HepG2 (cell line): ENCODE measurements around the gene ABT1. TPM values are rescaled to one million over a fixed set of nuclear protein-coding genes. Genes with fewer than 3 reads are reported as not detected.

ENCODE experiments used
- HDAC1 ChIP-seq: sonication (generic); formaldehyde crosslinking; IDR thresholded peaks from 2 replicates; pipeline ENCODE4 v1.5.1; 2020; ENCODE audit warnings: mild to moderate bottlenecking, missing genetic modification reagents
- HES4 ChIP-seq: sonication (generic); formaldehyde crosslinking; IDR thresholded peaks from 2 replicates; pipeline ENCODE4 v1.9.0; 2021; ENCODE audit warnings: mild to moderate bottlenecking, missing genetic modification reagents, borderline replicate concordance
- HMG20A ChIP-seq: IDR thresholded peaks from 2 replicates; pipeline ENCODE4 v1.6.1; 2016; ENCODE audit warnings: borderline replicate concordance
- SOX5 ChIP-seq: IDR thresholded peaks from 2 replicates; pipeline ENCODE4 v1.6.1; 2016; ENCODE audit warnings: borderline replicate concordance
- TCF12 ChIP-seq, 2 experiments: fragments of 450-650 bp in 1 of 2; sonication (generic) in 1 of 2; formaldehyde crosslinking in 1 of 2; IDR thresholded peaks; 2 replicates each; pipeline versions ENCODE4 v1.6.1 to v1.8.0; 2017 to 2022; ENCODE audit warnings: antibody characterized with exemption in 1 of 2, mild to moderate bottlenecking in 1 of 2, missing genetic modification reagents in 1 of 2, moderate library complexity in 1 of 2
- TFDP1 ChIP-seq: IDR thresholded peaks from 2 replicates; pipeline ENCODE4 v1.6.1; 2016; ENCODE audit warnings: missing compliant biosample characterization, missing genetic modification reagents, borderline replicate concordance
- TRAFD1 ChIP-seq: sonication (generic); formaldehyde crosslinking; IDR thresholded peaks from 2 replicates; pipeline ENCODE4 v1.5.1; 2020; ENCODE audit warnings: missing genetic modification reagents, mild to moderate bottlenecking, borderline replicate concordance
- ZMAT3 ChIP-seq: sonication (generic); formaldehyde crosslinking; conservative IDR thresholded peaks from 2 replicates; pipeline ENCODE4 v1.7.0; 2021; ENCODE audit warnings: missing genetic modification reagents
- ZNF264 ChIP-seq: sonication (generic); formaldehyde crosslinking; IDR thresholded peaks from 2 replicates; pipeline ENCODE4 v1.4.0; 2020; ENCODE audit warnings: missing genetic modification reagents
- ZNF33B ChIP-seq: sonication (generic); formaldehyde crosslinking; IDR thresholded peaks from 2 replicates; pipeline ENCODE4 v1.5.1; 2020; ENCODE audit warnings: mild to moderate bottlenecking, missing genetic modification reagents
- ZNF383 ChIP-seq: sonication (generic); formaldehyde crosslinking; IDR thresholded peaks from 2 replicates; pipeline ENCODE4 v1.4.0; 2020; ENCODE audit warnings: missing genetic modification reagents, mild to moderate bottlenecking, borderline replicate concordance
- ZNF460 ChIP-seq: sonication (generic); formaldehyde crosslinking; IDR thresholded peaks from 2 replicates; pipeline ENCODE4 v1.5.1; 2020; ENCODE audit warnings: missing genetic modification reagents, mild to moderate bottlenecking, borderline replicate concordance
- ZNF510 ChIP-seq: sonication (generic); formaldehyde crosslinking; IDR thresholded peaks from 2 replicates; pipeline ENCODE4 v1.4.0; 2020; ENCODE audit warnings: low read depth, mild to moderate bottlenecking, missing genetic modification reagents
- ZNF562 ChIP-seq: sonication (generic); formaldehyde crosslinking; IDR thresholded peaks from 2 replicates; pipeline ENCODE4 v1.8.0; 2022; ENCODE audit warnings: missing genetic modification reagents, borderline replicate concordance
- ZNF644 ChIP-seq: IDR thresholded peaks from 2 replicates; pipeline ENCODE4 v1.6.1; 2016; ENCODE audit warnings: low read depth
- ZNF746 ChIP-seq: sonication (generic); formaldehyde crosslinking; IDR thresholded peaks from 2 replicates; pipeline ENCODE4 v1.8.0; 2022; ENCODE audit warnings: mild to moderate bottlenecking, missing genetic modification reagents
- ZSCAN30 ChIP-seq: sonication (generic); formaldehyde crosslinking; IDR thresholded peaks from 2 replicates; pipeline ENCODE4 v1.5.0; 2020; ENCODE audit warnings: mild to moderate bottlenecking, missing genetic modification reagents
- polyA plus RNA-seq, 8 experiments: library from polyadenylated mRNA; depleted of rRNA in 3 of 8; stranded (reverse) in 7 of 8; unstranded in 1 of 8; fragments of >200 nt; fragmentation: Illumina TruSeq in 4 of 8; extraction: Trizol in 4 of 8; gene quantifications; 2 replicates each; pipeline versions ENCODE4 v1.2.1 to v1.2.3, GENCODE V29; 2011 to 2016; ENCODE audit warnings: low read depth in 4 of 8, missing spikeins in 1 of 8, mixed read lengths in 1 of 8; ENCODE audit not compliant: insufficient read depth in 1 of 8
- total RNA-seq, 5 experiments: library from RNA; depleted of rRNA; stranded (reverse); fragments of >200 nt; fragmentation: Illumina TruSeq; extraction: Trizol; gene quantifications; 2 replicates each; pipeline ENCODE4 v1.2.3, GENCODE V29; 2016; ENCODE audit warnings: low read depth in 1 of 5
- TF ChIP-seq, protein P1 (sequence below): sonication (generic); formaldehyde crosslinking; IDR thresholded peaks from 2 replicates; pipeline ENCODE4 v1.4.0; 2020; ENCODE audit warnings: missing genetic modification reagents
- TF ChIP-seq, protein P2 (sequence below): sonication (generic); formaldehyde crosslinking; IDR thresholded peaks from 2 replicates; pipeline ENCODE4 v1.8.1; 2023; ENCODE audit warnings: mild to moderate bottlenecking, missing genetic modification reagents
- TF ChIP-seq, protein P3 (sequence below): sonication (generic); formaldehyde crosslinking; IDR thresholded peaks from 2 replicates; pipeline ENCODE4 v1.8.1; 2023; ENCODE audit warnings: mild to moderate bottlenecking, missing genetic modification reagents, borderline replicate concordance
- TF ChIP-seq, protein P4 (sequence below): sonication (generic); formaldehyde crosslinking; IDR thresholded peaks from 2 replicates; pipeline ENCODE4 v1.4.0; 2020; ENCODE audit warnings: mild to moderate bottlenecking, missing genetic modification reagents

The ABT1 gene
- total and polyA plus RNA-seq, 2 of the 13 experiments (the other 11 are each of a cell fraction or from before 2014, with no cell fraction given): 38.4 TPM

- TF ChIP-seq TFDP1 (CRISPR knock-in tag): peak; percentile 49; the same call in 1 of the 2 replicates
- TF ChIP-seq SOX5: peak; percentile 32; the same call in 1 of the 2 replicates
- TF ChIP-seq ZNF562 (CRISPR knock-in tag): no peak
- 0 out of 2 replicates have a peak, but pooled peaks have one; percentile 50 for TF ChIP-seq ZNF746 (CRISPR knock-in tag)
- TF ChIP-seq HDAC1 (CRISPR knock-in tag): peak; percentile 70
- no peak for TF ChIP-seq TCF12 (IDR thresholded peaks at IDR 0.05)
- TF ChIP-seq TCF12 (CRISPR knock-in tag; IDR thresholded peaks at IDR 0.05): 0 out of 2 replicates have a peak, but pooled peaks have one; percentile 23
- peak; percentile 48; the same call in 1 of the 2 replicates for TF ChIP-seq ZMAT3
- TF ChIP-seq HES4 (CRISPR knock-in tag): no peak
- TF ChIP-seq TRAFD1 (CRISPR knock-in tag): no peak
- peak; percentile 64; the same call in 1 of the 2 replicates for TF ChIP-seq ZNF33B (CRISPR knock-in tag)
- TF ChIP-seq, protein P1, sequence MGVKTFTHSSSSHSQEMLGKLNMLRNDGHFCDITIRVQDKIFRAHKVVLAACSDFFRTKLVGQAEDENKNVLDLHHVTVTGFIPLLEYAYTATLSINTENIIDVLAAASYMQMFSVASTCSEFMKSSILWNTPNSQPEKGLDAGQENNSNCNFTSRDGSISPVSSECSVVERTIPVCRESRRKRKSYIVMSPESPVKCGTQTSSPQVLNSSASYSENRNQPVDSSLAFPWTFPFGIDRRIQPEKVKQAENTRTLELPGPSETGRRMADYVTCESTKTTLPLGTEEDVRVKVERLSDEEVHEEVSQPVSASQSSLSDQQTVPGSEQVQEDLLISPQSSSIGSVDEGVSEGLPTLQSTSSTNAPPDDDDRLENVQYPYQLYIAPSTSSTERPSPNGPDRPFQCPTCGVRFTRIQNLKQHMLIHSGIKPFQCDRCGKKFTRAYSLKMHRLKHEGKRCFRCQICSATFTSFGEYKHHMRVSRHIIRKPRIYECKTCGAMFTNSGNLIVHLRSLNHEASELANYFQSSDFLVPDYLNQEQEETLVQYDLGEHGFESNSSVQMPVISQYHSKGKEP (CRISPR knock-in tag): no peak
- TF ChIP-seq, protein P2, sequence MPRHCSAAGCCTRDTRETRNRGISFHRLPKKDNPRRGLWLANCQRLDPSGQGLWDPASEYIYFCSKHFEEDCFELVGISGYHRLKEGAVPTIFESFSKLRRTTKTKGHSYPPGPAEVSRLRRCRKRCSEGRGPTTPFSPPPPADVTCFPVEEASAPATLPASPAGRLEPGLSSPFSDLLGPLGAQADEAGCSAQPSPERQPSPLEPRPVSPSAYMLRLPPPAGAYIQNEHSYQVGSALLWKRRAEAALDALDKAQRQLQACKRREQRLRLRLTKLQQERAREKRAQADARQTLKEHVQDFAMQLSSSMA (CRISPR knock-in tag): no peak
- TF ChIP-seq, protein P3, sequence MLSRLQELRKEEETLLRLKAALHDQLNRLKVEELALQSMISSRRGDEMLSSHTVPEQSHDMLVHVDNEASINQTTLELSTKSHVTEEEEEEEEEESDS: peak; percentile 78; the same call in 1 of the 2 replicates
- TF ChIP-seq ZNF264 (CRISPR knock-in tag): 0 out of 2 replicates have a peak, but pooled peaks have one; percentile 40
- peak; percentile 88; the same call in 1 of the 2 replicates for TF ChIP-seq ZNF510 (CRISPR knock-in tag)
- peak; percentile 70; the same call in 1 of the 2 replicates for TF ChIP-seq ZNF644 (CRISPR knock-in tag)
- TF ChIP-seq ZSCAN30: no peak
- TF ChIP-seq HMG20A (CRISPR knock-in tag): 0 out of 2 replicates have a peak, but pooled peaks have one; percentile 45
- TF ChIP-seq ZNF383 (CRISPR knock-in tag): 0 out of 2 replicates have a peak, but pooled peaks have one; percentile 81
- TF ChIP-seq ZNF460 (CRISPR knock-in tag): peak; percentile 6; the same call in 1 of the 2 replicates
- TF ChIP-seq, protein P4, sequence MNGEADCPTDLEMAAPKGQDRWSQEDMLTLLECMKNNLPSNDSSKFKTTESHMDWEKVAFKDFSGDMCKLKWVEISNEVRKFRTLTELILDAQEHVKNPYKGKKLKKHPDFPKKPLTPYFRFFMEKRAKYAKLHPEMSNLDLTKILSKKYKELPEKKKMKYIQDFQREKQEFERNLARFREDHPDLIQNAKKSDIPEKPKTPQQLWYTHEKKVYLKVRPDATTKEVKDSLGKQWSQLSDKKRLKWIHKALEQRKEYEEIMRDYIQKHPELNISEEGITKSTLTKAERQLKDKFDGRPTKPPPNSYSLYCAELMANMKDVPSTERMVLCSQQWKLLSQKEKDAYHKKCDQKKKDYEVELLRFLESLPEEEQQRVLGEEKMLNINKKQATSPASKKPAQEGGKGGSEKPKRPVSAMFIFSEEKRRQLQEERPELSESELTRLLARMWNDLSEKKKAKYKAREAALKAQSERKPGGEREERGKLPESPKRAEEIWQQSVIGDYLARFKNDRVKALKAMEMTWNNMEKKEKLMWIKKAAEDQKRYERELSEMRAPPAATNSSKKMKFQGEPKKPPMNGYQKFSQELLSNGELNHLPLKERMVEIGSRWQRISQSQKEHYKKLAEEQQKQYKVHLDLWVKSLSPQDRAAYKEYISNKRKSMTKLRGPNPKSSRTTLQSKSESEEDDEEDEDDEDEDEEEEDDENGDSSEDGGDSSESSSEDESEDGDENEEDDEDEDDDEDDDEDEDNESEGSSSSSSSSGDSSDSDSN (CRISPR knock-in tag): peak; percentile 86
Measured at GRCh38 chr6:26550250-26550993, 46.3 kb upstream of the ABT1 start (continued).
